NCI-H82 treated with DMSO at 0.1 percent for 48 hours (cell line): ENCODE data around the gene ADCY1.

Experiments
- DNase-seq: peaks from one replicate; lab custom pipeline; 2025; ENCODE audit not compliant: unreplicated experiment; lab: John Stamatoyannopoulos, UW

ADCY1 gene

GRCh38 chr7:45576249-45576929 is 2.2 kb downstream of the ADCY1 start:
- DNase-seq: peak; percentile 66

GRCh38 chr7:45578022-45578421 is 3.9 kb downstream of the ADCY1 start:
- DNase-seq: no peak

DNA sequence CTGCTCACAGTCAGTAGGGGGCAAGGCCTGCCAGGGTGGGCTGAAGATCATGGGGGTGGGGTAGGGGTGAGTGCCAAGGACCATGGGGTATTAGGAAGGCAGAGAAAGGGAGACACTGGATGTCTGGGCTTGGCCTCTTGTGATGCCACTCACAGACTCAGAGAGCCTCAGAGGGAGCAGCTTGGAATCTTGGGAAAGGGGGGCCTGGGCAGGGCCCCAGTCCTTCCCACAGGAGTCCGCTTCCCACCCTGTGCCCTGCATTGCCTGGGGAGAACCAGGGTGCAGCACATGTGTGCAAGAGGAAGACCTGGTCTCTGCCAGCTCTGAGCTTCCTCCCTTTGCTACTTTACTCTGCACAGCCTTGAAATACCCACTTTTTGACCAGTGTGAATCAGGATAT is 4.3 kb downstream of the ADCY1 start:
- no peak for DNase-seq

- DNase-seq: peak; percentile 49
These were observed 5.2 kb downstream of the ADCY1 start for GRCh38 chr7:45579391-45579801.

- no peak for DNase-seq
These were observed 6.1 kb downstream of the ADCY1 start for GRCh38 chr7:45580053-45580872.

GRCh38 chr7:45581271-45581780 is 7.2 kb downstream of the ADCY1 start:
- no peak for DNase-seq

GRCh38 chr7:45582136-45582749 is 8.1 kb downstream of the ADCY1 start:
- DNase-seq: no peak

GRCh38 chr7:45582868-45583277 is 8.7 kb downstream of the ADCY1 start:
- DNase-seq: no peak

- DNase-seq: no peak
These were observed 9.1 kb downstream of the ADCY1 start for GRCh38 chr7:45583296-45583695.

DNA sequence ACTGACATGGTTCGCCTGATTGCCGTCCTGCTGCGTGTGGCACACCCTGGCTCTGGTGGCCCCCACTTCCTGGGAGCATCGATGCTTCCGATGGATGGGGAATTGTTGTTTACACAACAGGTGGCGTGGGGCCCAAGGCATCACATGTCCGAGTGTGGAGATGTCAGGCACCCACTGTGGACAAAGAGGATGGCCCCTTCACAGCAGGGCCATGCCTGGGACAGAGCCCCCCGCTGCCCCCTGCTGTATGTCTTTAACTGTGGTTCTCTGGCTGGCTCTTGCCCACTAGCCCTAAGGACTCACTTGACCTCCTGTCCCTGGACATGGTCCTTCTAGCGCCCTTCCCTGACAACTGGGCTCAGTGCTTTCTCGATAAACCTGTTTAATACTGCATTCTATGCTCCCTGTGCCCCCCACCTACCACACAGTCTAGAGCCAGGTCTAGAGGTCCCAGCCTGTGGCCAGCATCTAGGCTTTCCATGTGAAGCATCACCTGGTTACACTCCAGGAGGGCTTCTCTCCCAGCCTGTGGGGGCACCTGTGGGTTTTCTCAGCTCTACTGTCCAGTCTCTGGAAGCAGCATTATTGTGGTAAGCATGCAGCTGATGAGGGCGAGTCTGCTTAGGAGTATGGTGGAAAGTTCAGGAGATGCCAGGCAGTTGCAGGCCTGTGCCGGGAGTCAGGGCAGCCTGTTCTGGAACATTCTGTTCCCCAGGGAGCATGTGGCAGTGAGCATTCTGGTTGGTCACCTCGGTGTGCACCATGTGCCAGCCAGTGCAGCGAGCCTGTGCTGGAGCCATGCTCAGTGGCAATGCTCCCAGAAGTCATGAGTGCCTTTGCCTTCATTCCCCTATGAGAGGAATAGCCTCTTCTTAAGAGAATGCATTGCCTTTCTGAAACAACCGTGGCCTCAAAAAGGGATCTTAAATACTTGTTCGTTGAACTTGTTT is 10.4 kb downstream of the ADCY1 start:
- DNase-seq: no peak

GRCh38 chr7:45585628-45586027 is 11.5 kb downstream of the ADCY1 start:
- no peak for DNase-seq

GRCh38 chr7:45586542-45587520 is 12.7 kb downstream of the ADCY1 start:
- DNase-seq: no peak

DNA sequence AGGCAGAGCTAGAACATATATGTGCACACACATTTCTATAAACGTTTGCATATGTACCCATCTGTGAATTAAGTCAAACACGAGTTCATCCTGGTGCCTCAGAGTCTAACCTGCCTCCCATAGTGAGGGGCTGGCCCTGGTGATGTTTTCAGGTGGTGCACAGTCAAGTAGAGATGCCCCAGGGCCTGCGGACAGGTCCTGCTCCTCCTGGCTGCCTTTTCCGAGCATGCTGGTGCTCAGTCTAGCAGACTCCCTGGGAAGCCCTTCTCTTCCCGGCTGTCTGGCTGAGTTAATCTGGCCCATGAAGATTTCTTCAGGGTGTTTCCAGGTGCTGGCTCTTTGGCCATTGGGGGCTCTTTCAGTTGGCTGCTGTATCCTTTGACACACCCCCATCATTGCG is 14.3 kb downstream of the ADCY1 start:
- no peak for DNase-seq

DNA sequence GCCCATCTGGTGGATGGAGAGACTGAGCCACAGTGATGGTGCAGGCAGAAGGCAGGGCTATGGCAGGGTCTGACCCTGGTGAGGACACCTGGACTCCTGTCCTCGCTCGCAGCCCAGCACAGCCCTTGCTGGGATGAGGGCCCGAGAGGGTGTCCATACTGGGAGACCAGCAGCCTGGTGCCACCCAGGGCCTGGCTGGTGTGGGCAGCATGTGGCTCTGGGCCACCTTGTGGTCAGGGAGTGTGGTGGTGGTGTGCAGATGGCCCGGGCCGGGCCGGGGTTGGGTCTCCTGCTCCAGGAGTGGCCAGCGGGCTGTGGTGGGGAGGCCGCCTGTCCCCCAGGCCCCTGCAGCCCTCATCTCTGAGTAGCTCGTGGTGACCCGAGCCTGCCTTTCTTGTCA is 14.9 kb downstream of the ADCY1 start:
- DNase-seq: no peak

DNA sequence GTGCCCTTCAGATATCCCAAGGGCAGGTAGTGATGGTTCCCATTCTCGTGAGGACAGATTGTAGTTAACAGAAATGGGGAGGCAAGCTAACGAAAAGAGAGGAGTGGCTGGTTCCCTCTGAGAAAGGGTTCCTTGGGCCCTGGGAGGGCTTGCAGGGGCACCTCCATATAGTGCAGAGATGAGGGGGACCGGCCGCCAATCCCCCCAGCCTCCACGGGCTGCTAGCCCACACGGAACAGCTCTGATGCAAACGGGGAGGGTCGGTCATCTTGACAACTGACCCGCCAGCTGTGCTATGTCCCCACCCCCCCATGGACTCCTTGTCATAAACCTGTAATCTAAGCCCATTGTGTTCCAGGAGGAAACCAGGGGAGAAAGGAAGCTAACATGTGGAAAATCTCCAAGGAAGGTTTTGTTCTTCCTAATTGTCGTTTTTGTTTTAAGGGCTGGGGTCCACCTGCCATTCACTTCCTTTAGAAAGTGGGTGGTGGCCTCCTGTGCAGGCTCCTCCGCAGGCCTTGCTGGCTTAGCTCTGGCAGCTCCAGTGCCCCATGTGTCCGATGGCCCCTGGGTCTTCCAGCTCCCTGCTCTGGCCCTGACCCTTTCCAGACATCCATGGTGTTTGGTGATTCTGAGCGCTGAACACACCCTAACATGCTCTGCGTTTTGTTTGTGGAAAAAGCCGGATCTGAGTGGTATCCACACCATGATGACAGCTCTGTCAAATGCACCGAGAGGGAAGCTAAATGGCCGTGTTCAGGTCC is 15.9 kb downstream of the ADCY1 start:
- no peak for DNase-seq

- DNase-seq: no peak
These were observed 16.5 kb downstream of the ADCY1 start for GRCh38 chr7:45590679-45591057.

DNA sequence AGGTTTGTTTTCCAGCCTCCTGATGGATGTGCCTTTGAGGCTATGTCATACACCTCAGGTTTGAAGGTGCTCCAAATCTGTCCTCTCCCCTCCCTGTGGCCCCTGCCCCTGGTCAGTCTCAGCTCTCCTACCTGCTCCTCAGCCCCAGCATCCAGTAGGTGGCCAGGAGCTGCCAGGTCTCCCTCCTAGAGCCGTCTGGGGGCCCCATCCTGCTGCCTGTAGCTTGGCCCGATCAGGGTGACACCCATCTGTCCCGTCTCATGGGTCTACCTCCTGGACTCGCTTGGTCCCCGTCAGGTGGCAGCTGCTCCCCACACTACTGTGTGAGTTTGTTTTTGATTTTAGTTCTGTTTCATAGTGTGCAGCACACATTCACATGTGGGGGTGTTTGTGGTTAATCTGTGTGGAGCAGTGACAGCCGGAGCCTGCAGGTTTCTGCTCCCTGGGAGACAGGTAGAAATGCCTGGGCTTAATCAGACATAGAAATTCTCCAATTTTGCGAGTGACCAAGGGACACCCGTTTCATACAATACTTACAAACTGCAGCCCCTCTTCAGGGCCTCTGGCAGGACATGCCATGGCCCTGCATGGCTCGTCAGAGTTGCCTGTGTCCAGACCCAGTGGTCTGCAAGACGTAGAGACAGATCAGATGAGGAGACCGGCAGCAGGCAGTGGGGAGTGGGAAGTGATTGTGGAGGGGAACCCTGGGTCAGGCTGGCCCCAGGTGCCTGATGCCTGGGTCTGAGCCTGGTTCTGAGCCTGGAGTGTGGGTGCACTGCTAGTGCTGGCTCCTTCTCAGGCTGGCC is 17.1 kb downstream of the ADCY1 start:
- no peak for DNase-seq
